DOHH2 (cell line): Measurements from ENCODE around the gene RAB11B.
"Not testable (repeated sequence)": the region's sequence is repeated elsewhere in the genome, so short reads cannot be mapped to it uniquely, and the experiment has no call there.

Source experiments
- H3F3A ChIP-seq: fragments of 200-600 bp; sonication (generic), shearing (Covaris generic); 2 replicates; pipeline ENCODE4 v1.6.0; 2016; ENCODE audit warnings: antibody characterized with exemption, mild to moderate bottlenecking; ENCODE audit not compliant: control insufficient read depth, insufficient read depth
- H3K27ac ChIP-seq: fragments of 200-600 bp; sonication (generic); 2 replicates; pipeline ENCODE4 v1.5.1; 2014; ENCODE audit warnings: low read depth, mild to moderate bottlenecking, low read length, moderate library complexity
- H3K27me3 ChIP-seq: fragments of 200-600 bp; sonication (generic); 2 replicates; pipeline ENCODE4 v1.6.1; 2014; ENCODE audit warnings: mild to moderate bottlenecking, low read length, mixed read lengths; ENCODE audit not compliant: control insufficient read depth
- H3K36me3 ChIP-seq: fragments of 200-600 bp; sonication (generic); 2 replicates; pipeline ENCODE4 v1.6.1; 2014; ENCODE audit warnings: mild to moderate bottlenecking, low read length, moderate library complexity, mixed read lengths; ENCODE audit not compliant: control insufficient read depth
- H3K4me1 ChIP-seq: fragments of 200-600 bp; sonication (generic); 2 replicates; pipeline ENCODE4 v1.6.1; 2014; ENCODE audit warnings: mild to moderate bottlenecking, low read length, mixed read lengths; ENCODE audit not compliant: control insufficient read depth
- H3K4me2 ChIP-seq: fragments of 200-600 bp; sonication (generic); 2 replicates; pipeline ENCODE4 v1.6.0; 2014; ENCODE audit warnings: mild to moderate bottlenecking, low read length, moderate library complexity
- H3K4me3 ChIP-seq: fragments of 200-600 bp; sonication (generic); 2 replicates; pipeline ENCODE4 v1.5.1; 2014; ENCODE audit warnings: mild to moderate bottlenecking, low read length, mixed read lengths
- H3K79me2 ChIP-seq: fragments of 200-600 bp; sonication (generic); 2 replicates; pipeline ENCODE4 v1.6.1; 2014; ENCODE audit warnings: mild to moderate bottlenecking, low read length, mixed read lengths; ENCODE audit not compliant: control insufficient read depth
- H3K9me2 ChIP-seq: fragments of 200-600 bp; sonication (generic); replicated peaks from 2 replicates; pipeline ENCODE4 v1.6.1; 2014; ENCODE audit warnings: mild to moderate bottlenecking, low read length, mixed read lengths; ENCODE audit not compliant: control insufficient read depth
- H3K9me3 ChIP-seq: fragments of 200-600 bp; sonication (generic); 2 replicates; pipeline ENCODE4 v1.6.1; 2014; ENCODE audit warnings: antibody characterized with exemption, low read length, mixed read lengths; ENCODE audit not compliant: control insufficient read depth, insufficient read depth
- H4K20me1 ChIP-seq: fragments of 200-600 bp; sonication (generic); 2 replicates; pipeline ENCODE4 v1.6.0; 2014; ENCODE audit warnings: low read depth, mild to moderate bottlenecking, antibody characterized with exemption, low read length, moderate library complexity; ENCODE audit not compliant: control insufficient read depth, insufficient read depth
- CTCF ChIP-seq: fragments of 200-600 bp; sonication (generic); IDR thresholded peaks from one replicate; pipeline ENCODE4 v1.5.1; 2014; ENCODE audit warnings: antibody characterized with exemption, mild to moderate bottlenecking, low read depth, low read length; ENCODE audit not compliant: poor library complexity, severe bottlenecking
- EZH2phosphoT487 ChIP-seq: fragments of 200-600 bp; sonication (generic); IDR thresholded peaks from 2 replicates; pipeline ENCODE4 v1.6.1; 2017; ENCODE audit warnings: borderline replicate concordance, mild to moderate bottlenecking, antibody characterized with exemption, low read length, moderate library complexity, mixed read lengths

Gene RAB11B

GRCh38 chr19:8389891-8390616 lies at the start of gene RAB11B:
TSS of gene RAB11B (plus strand) at chr19:8390360. CDS start at chr19:8390417, 57 bp downstream.
- no peaks in the 10 kb centered on the region for H3F3A ChIP-seq
- peaks cover 5% of the 10 kb centered on the region; the same call in 1 of the 2 replicates for H4K20me1 ChIP-seq
- H3K4me2 ChIP-seq: peak within 1 kb of the TSS; percentile 73
- H3K9me3 ChIP-seq: no peaks in the 10 kb centered on the region
- H3K9me2 ChIP-seq: no peaks in the 10 kb centered on the region
- peak within 1 kb of the TSS; percentile 87 for H3K4me3 ChIP-seq
- peaks cover 45% of the 10 kb centered on the region for H3K79me2 ChIP-seq
- H3K36me3 ChIP-seq: peaks cover 3% of the 10 kb centered on the region; the same call in 1 of the 2 replicates
- TF ChIP-seq EZH2phosphoT487 (no peak), CTCF (no peak)
- no peaks in the 10 kb centered on the region for H3K27me3 ChIP-seq
- peaks cover 16% of the 10 kb centered on the region for H3K4me1 ChIP-seq
- H3K27ac ChIP-seq: peak within 1 kb of the TSS; percentile 84

- not testable (repeated sequence) for H3F3A ChIP-seq, H3K4me1 ChIP-seq, H3K9me2 ChIP-seq, H3K79me2 ChIP-seq, H3K4me2 ChIP-seq, H3K36me3 ChIP-seq, H3K9me3 ChIP-seq, H4K20me1 ChIP-seq, H3K4me3 ChIP-seq, H3K27ac ChIP-seq
- peaks cover 44% of the 10 kb centered on the region for H3K27me3 ChIP-seq
Measured at GRCh38 chr19:8341504-8341903, 48.7 kb upstream of the RAB11B start.

GRCh38 chr19:8342316-8342683 lies 47.9 kb upstream of the RAB11B start:
- Histone ChIP-seq H3K4me1 (peaks cover 4% of the 10 kb centered on the region; the same call in 1 of the 2 replicates), H3K36me3 (no peaks in the 10 kb centered on the region), H3K27me3 (peaks cover 44% of the 10 kb centered on the region), H4K20me1 (no peaks in the 10 kb centered on the region), H3K79me2 (no peaks in the 10 kb centered on the region), H3F3A (no peaks in the 10 kb centered on the region), H3K27ac (no peak overlapping the region), H3K4me2 (no peak overlapping the region), H3K9me2 (no peaks in the 10 kb centered on the region), H3K9me3 (no peaks in the 10 kb centered on the region), H3K4me3 (no peak overlapping the region)
- no peak for TF ChIP-seq CTCF
- TF ChIP-seq EZH2phosphoT487: no peak

- no peak for TF ChIP-seq EZH2phosphoT487
- no peak for TF ChIP-seq CTCF
- Histone ChIP-seq H3K79me2 (no peaks in the 10 kb centered on the region), H3K27ac (no peak within 1 kb of the TSS), H3K36me3 (no peaks in the 10 kb centered on the region), H3K4me3 (0 out of 2 replicates have a peak within 1 kb of the TSS, but pooled peaks have one; percentile 24), H4K20me1 (no peaks in the 10 kb centered on the region), H3K9me2 (no peaks in the 10 kb centered on the region), H3K4me2 (peak within 1 kb of the TSS; percentile 37), H3K4me1 (peaks cover 4% of the 10 kb centered on the region; the same call in 1 of the 2 replicates), H3K9me3 (no peaks in the 10 kb centered on the region), H3F3A (no peaks in the 10 kb centered on the region), H3K27me3 (peaks cover 41% of the 10 kb centered on the region)
Measured at GRCh38 chr19:8342684-8343482, 47.3 kb upstream of the RAB11B start, which contains the start of gene KANK3. TSS of gene KANK3 (minus strand) at chr19:8343262. CDS start at chr19:8337828, 5,434 bp downstream.
